GM20000 (cell line): ENCODE results near the gene EML5.

Experiments used
- DNase-seq: peaks from one replicate; pipeline ENCODE4 v3.0.0; 2012; ENCODE audit warnings: low spot score
- CTCF ChIP-seq: IDR thresholded peaks from 2 replicates; pipeline ENCODE4 v1.5.1; 2012; ENCODE audit warnings: mild to moderate bottlenecking, control low read depth; ENCODE audit errors: extremely low read depth, missing control alignments

EML5 gene

GRCh38 chr14:88683119-88683518 lies 109.6 kb downstream of the EML5 start:
- no peak for DNase-seq
- no peak for TF ChIP-seq CTCF

DNA sequence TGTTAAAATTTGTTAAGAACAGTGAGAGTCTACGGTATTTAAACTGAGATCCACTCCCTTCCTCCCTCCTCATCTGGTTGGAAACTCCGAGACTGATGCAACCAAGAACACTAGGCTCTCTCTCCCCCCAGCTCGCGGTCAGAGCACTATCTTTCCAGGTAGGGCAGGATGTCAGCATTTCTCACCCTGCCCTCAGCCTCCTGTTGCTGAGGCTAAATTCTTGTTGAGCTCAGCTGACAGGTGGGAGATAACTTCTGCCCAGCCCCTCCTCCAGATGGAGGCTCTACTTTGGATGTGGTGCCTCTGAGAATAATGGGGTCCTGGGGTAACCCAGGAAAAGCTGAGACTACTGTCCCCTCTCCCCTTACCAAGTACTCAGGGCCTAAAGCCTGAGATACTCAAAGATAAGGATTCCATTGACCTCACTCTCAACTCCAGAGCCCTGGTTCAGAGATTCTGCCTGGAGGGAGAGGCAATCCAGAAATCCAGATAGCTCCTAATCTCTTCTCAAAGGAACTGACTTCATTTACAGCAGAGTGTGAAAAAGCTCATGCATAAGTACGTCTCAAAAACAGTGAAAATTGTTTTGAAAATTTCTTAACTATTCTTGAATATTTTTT lies 110.1 kb downstream of the EML5 start:
- DNase-seq = no peak
- peak; percentile 3 for TF ChIP-seq CTCF

DNA sequence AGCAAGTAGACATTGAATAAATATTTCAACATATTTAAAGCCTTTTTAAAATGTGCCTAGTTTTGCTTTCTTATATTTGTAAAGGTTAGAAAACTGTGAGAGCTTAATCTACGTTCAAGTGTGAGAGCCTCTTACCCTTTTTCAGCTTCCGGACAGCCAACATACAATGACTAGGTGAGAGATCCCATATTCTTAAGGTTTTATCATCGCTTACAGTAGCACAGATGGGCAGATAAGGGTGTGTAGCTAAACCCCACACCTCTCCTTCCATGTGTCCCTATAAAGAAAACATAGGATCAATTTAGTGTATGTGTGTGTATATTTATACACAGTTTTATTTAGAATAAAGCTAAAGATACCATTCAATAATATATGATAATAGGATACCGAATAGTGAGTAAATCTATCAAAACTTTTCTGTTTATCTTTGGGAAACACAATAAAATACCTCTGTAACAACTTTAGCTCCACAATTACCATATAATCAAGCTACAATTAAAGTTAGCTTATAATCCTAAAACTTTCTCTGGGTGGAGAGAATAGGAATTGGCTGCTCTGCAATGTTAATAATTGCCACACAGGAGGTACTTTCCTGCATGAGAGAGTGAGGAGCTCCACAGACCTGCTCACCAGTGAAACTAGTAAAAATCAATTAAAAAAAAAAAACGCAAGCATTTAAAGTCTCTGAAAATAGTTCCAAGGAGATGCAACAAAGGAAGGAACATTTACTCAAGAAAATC lies 110.8 kb downstream of the EML5 start:
- TF ChIP-seq CTCF = no peak
- DNase-seq = no peak

DNA sequence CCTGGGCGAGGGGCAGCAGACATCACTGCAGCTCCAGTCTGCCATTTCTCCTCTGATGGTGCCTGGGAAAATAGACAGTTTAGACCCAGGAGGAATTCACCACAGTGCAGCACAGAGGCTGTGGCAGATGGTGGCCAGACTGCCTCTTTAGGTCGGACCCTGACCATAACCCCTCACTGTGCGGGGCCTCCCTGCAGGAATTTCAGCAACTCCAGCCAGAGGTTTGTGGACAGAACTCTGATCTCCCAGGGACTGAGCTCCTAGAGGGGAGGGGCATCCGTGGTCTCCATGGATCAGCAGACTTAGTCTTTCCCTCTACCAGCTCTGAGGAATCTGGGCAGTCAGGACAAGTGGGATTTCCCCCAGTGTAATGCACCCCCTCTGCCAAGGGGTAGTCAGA lies 123.4 kb downstream of the EML5 start:
- no peak for DNase-seq
- no peak for TF ChIP-seq CTCF

DNA sequence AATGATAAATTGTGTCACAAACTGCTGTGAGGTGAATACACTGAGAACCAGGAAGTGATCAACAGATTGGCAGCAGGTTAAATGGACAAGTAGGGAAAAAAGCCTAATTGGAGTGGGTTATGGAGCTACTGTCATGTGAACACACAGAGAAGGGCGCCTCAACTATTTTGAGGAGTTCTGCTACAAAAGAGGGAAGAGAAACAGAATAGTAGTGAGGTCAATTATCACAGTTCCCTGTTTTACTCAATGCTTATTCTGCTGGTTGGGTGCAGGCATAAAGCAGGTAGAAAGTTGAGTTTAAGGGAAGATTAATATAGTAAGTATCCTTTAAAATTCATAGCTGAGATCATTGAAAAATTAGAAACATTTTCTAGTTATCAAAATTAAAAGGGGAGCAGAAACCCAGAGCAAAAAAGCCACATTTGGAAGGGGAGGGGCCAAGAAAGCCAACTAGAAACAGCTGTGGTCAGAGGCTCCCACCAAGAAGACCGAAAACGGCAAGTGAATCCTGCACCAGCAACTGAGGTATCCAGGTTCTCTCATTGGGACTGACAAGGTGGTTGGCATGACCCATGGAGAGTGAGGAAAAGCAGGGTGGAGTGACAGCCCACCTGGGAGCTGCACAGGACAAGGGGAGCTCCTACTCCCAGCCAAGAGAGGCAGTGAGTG lies 124.2 kb downstream of the EML5 start:
- DNase-seq = peak; percentile 41
- no peak for TF ChIP-seq CTCF

GRCh38 chr14:88667555-88668273 lies 125.0 kb downstream of the EML5 start:
- DNase-seq = peak; percentile 73

More at GRCh38 chr14:88667555-88668273, 125.0 kb downstream of the EML5 start:
- TF ChIP-seq CTCF = peak; percentile 81
